Fibroblast of the conjunctiva (primary cell): Measurements from ENCODE around the gene ATCAY.

ENCODE experiments used
- DNase-seq: peaks from one replicate; pipeline ENCODE4 v3.0.0-alpha.2; 2010; ENCODE audit warnings: low read depth

The ATCAY gene

GRCh38 chr19:3880471-3881271, at the start of gene ATCAY:
ATCAY (plus strand) TSS chr19:3880685; CDS start chr19:3885768, 5,083 bp downstream.
- DNase-seq = no peak

GRCh38 chr19:3831601-3832000, 48.9 kb upstream of the ATCAY start:
- DNase-seq = no peak

DNA sequence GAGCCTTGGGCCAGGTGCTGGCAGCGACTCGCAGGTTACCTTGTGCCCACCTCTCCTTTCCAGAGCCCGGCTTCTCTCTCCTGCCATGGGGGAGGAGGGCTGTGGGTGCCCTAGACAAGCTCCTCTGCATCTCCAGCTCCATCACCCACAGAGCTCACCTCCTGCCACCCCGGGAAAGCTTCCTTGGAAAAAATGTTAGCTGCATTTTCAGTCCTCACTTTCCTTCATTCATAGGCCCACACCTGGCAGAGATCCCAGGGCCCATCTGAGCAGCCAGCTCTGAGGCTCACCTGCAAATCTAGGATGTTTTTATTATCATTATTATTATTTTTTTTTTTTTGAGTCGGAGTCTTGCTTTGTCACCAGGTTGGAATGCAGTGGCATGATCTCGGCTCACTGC, 48.5 kb upstream of the ATCAY start:
- no peak for DNase-seq

DNA sequence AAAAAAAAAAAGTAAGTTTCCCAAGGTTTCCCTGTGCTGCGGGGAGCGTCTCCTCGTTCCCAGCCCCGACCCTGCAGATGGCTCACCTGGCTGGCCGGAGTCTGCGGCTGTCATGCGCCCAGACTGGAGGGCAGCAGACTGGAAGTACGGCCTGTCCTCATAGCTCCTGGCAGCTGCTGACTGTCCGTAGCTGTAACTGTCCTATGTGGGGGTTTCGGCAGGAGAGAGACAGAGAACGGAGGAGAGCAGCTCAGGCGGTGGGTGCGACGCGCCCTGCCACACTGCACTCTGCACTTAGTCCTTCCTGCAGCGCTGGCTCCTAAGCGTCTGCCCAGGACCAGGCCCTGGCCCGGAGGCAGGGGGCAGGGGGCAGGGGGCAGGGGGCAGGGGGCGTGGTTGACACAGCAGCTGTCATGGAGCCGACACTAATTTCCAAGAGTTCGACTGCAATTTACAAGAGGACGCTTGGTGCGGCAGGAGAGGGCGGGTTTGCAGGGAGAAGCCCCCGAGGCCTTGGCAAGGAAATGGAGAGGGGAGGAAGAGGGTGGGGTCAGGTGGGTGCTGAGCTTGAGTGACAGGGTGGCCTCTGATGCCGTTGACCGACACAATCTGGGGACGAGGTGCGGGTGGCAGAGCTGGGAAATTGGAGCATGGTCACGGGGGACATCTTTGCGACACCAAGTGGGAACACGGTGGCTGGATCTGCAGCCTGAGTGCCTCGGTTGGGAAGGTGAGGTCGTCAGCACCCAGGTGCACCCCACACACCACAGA, 46.7 kb upstream of the ATCAY start:
- no peak for DNase-seq

GRCh38 chr19:3834349-3835054, 46.0 kb upstream of the ATCAY start:
- no peak for DNase-seq

- no peak for DNase-seq
Measured at GRCh38 chr19:3835055-3835435, 45.4 kb upstream of the ATCAY start.

DNA sequence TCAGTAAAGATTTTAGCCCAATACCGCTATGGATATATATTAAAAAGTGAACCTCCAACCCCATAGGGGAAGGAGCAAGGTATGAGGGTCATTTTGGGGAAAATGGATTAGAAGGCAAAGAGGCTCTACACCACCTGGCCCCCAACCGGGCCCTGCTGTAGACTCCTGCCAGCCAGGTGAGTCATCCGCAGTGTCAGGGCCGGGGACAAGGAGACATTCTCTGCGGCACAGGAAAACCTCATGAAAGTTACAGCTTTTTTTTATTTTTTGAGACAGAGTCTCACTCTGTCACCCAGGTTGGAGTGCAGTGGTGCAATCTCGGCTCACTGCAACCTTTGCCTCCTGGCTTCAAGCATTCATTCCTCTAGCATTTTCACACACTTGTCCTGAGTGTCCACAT, 43.6 kb upstream of the ATCAY start:
- DNase-seq = no peak

DNA sequence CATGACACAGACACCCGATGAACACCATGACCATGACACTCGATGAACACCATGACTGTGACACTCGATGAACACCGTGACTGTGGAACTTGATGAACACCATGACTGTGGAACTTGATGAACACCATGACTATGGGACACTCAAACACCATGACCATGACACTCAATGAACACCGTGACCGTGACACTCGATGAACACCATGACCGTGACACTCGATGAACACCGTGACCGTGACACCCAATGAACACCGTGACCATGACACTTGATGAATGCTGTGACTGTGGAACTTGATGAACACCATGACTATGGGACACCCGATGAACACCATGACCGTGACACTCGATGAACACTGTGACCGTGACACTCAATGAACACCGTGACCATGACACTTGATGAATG, 43.2 kb upstream of the ATCAY start:
- DNase-seq = no peak

DNA sequence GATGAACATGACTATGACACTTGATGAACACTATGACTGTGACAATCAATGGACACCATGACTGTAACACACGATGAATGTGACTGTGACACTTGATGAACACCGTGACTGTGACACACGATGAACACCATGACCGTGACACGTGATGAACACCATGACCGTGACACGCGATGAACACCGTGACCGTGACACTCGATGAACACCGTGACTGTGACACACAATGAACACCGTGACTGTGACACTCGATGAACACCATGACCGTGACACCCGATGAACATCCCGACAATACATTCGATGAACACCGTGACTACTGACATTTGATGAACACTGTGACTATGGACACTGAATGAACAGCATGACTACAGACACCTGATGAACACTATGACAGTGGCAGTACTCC, 42.6 kb upstream of the ATCAY start:
- DNase-seq = no peak

DNA sequence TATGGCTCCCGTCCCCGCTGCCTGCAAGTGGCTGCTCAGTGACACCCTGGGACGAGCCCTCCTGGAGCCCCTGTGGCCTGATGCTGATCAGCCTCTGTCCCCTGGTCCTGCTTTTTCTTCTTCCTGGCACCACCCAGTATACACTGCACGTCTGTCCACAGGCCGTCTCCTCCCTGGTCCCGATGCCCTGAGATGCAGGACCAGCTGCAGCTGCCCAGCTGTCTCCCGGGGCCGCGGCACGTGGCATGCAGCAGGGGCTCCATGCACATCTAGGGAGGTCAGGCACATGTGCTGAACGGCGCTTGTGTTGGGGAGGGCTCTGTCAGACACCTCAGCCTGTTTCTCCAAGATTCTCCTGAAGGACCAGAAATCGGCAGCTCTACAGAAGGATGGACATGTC, 41.8 kb upstream of the ATCAY start:
- DNase-seq = no peak

- no peak for DNase-seq
Measured at GRCh38 chr19:3839941-3840340, 40.5 kb upstream of the ATCAY start.

DNA sequence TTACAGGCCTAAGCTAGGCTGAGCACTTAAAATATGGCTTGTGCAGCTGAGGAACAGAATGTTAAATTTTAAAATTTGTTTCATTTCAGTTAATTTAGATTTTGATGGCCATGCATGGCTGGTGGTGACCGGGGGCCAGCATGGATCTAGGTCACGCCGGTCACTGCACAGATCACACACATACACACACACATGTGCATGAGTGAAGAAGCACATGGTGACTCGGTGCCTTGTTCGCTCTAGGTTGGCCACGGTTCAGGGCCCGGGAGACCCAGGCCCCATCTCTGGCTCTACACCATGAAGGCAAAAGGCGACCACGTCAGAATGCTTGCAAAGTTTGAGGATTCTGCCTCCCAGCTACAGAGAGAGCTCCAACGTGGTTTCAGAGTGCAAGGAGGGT, 39.7 kb upstream of the ATCAY start:
- DNase-seq = no peak

DNA sequence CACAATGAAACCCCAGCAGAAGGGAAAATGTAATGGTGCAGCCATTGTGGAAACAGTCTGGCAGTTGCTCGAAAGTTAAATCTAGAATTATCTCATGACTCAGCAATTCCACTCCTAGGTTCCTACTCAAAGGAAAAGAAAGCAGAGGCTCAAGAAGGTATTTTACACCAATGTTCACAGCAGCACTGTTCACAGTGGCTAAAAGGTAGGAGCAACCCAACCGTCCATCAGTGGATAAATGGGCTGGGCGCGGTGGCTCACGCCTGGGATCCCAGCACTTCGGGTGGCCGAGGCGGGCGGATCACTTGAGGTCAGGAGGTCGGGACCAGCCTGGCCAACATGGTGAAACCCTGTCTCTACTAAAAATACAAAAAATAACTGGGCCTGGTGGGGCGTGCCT, 37.5 kb upstream of the ATCAY start:
- DNase-seq = no peak

DNA sequence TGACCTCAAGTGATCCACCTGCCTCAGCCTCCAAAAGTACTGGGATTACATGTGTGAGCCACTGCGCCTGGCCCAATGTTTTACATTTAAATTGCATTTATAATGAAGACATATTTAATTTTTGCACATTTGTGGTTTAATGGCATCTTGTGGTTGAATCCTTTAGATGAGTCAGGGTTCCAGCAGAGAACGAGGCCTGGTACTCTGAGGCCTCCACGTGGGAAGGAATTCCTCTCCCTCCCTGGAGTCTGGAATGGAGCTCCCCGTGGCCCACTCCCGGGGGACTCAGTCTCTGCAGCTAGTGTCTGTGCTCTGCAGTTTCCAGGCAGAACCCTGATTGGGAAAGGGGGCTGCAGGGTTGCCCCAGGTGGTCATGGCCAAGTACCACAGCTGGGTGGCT, 35.9 kb upstream of the ATCAY start:
- DNase-seq = no peak

- DNase-seq = no peak
Measured at GRCh38 chr19:3849092-3849491, 31.4 kb upstream of the ATCAY start.

DNA sequence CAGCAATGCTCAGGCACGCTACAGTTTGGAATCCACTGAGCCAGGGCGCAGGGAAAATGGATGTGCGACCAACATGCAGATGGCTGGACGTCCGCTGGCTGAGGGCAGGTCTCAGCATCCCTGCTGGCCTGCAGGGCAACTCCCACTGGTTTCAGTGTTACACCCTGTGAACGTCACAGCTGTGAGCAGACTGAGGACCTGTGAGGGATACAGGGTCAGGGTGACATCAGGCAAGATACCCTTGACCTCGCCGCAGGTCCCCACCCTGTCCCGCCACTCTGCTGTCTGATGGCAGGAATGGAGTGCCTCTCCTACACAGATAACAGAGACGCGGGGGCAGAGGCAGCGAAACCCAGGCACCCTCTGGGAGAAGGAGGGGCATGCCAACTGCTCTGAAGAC, 30.7 kb upstream of the ATCAY start:
- no peak for DNase-seq

- no peak for DNase-seq
Measured at GRCh38 chr19:3850320-3850972, 30.0 kb upstream of the ATCAY start.

DNA sequence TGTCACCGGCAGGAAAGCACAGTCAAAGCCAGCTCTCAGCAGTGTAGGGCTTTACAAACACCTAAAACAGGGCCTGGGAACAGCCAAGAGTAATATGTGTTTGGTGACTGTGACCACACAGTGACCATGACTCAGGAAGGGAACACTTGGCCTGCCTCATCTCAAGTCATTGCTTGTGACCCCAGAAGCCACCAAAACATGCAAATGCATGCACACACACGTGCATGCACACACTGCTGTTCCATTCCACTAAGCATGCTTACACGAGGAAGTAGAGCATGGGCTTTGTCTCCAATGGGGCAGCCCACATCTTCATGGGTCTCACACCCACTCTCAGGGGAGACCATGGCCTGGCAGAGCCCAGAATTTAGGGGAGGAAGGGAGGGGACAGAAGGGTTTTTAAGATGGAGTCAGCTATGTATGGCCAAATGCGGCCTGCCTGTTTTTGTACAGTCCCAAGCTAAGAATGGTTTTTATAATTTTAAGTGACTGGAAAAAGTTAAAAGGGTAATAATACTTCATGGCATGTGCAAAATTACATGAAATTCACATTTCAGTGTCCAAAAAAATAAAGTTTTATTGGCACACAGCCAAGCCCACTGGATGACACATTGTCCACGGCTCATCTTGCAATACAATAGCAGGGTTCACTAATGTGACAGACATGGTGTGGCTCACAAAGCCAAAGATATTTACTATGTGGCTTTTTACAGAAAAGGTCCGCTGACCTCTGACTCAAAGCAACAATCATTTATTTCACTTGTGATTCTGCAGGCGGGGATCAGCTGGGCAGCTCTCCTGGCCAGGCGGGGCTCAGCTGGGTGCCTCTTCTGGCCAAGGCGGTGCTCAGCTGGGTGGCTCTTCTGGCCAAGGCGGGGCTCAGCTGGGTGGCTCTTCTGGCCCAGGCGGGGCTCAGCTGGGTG, 29.0 kb upstream of the ATCAY start:
- DNase-seq = no peak

- DNase-seq = no peak
Measured at GRCh38 chr19:3852177-3852511, 28.3 kb upstream of the ATCAY start.

DNA sequence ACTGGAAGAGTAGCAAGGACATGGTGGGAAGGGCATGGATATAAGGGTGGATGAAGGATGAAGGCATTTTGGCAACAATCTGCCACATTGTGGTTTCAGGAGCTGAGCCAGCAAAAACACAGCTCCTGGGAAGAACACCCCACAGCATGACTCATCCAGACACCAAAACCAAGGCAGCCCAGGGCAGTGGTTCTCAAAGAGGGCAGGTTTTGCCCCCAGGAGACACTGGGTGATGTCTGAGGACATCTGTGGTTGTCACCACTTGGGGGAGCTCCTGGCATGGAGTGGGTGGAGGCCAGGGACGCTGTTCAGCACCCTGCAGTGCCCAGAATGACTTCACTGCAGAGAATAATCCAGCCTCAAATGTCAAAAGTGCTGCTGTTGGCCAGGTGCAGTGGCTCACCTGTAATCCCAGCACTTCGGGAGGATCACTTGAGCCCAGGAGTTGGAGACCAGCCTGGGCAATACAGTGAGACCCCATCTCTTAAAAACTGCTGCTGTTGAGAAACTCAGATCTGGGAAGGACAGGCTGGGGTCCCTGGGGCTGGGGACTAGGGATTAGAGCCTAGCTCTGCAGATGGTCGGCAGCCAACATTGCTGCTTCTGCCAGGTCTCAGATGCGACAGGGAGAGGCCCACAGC, 27.8 kb upstream of the ATCAY start:
- peak; percentile 59 for DNase-seq

DNA sequence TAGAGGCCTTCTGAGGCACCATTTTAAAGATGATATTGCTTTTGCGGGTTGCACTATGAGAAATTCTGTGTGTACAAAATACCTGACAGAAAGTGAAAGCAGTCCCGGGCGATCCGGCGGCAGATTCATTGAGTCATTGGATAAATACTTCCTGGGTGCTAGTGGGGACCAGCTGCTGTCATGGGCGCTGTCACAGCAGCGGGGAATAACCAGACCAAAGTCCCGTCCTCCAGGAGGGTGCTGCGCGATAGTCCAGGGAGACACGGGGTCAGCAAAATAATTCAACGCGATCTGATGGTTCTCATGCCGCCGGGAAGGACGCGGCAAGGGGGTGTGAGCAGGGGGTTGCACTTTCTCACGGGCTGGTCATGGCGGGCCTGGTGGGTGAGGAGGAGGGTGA, 25.2 kb upstream of the ATCAY start:
- DNase-seq = no peak
